Eye (tissue), 1 donor: Measurements from ENCODE around the gene NATD1.
"Not testable (repeated sequence)": the region's sequence is repeated elsewhere in the genome, so short reads cannot be mapped to it uniquely, and the experiment has no call there.

Experiments used
- DNase-seq: peaks from one replicate; pipeline ENCODE4 v3.0.0-alpha.2; 2015

Gene NATD1

DNA sequence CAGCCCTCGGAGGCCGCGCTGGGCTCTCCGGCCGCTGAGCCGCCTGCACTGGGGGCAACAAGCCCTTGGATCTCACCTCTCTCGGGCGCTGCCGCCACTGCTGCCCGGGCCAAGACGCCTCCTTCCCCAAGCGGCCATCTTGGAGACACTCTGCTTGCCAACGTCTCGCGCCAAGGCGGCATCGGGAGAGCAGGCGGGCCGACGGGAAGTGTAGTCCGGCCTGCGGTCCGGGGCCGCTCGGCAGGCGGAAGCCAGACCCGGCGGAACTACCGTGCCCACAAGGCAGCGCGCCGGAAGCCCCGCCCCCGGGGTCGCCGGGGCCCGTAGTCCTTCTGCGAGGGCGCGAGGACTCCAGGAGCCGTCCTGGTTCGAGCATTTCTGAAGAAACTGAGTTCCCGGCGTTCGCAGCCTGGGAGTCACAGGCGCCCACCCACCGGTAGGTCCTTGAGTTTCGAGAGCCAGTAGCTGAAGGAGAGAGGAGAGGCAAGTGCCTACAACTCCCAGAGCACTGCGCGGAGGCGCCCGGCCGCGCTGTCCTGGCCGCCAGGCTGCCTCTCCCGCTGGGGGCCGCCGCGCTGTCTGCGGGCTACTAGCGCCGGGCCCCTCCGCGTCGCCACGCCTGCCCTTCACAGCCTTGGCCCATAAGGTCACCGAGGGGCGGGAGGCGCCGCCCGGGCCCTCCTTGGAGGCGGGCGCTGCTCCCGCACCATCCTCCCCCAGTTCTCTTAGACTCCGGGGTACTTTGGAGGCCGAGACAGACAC, 39.0 kb downstream of the NATD1 start, which contains the start of gene TMEM11:
TSS of gene TMEM11 (minus strand) at position 147 of the 762 bp plus-strand sequence. CDS start at position 138, 9 bp downstream.
- peak; percentile 97 for DNase-seq

DNA sequence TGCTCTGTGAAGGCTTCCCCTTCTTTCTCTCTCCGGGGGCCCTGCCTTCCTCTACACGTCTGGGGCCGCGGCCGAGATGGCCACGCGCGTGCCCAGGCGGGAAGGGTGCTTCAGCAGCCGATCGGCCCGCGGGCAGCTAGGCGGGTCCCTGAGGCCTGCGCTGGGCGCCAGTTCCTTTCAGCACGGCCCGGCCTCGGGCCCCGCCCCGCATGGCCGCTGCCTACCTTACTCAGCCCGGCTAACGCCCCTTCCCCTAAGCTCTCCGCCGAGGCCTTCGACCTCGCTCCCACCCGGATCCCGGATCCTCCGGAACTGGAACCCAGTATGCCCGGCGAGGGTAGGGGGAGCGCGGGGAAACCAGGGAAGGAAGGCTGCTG, 39.6 kb downstream of the NATD1 start:
- DNase-seq: no peak

DNA sequence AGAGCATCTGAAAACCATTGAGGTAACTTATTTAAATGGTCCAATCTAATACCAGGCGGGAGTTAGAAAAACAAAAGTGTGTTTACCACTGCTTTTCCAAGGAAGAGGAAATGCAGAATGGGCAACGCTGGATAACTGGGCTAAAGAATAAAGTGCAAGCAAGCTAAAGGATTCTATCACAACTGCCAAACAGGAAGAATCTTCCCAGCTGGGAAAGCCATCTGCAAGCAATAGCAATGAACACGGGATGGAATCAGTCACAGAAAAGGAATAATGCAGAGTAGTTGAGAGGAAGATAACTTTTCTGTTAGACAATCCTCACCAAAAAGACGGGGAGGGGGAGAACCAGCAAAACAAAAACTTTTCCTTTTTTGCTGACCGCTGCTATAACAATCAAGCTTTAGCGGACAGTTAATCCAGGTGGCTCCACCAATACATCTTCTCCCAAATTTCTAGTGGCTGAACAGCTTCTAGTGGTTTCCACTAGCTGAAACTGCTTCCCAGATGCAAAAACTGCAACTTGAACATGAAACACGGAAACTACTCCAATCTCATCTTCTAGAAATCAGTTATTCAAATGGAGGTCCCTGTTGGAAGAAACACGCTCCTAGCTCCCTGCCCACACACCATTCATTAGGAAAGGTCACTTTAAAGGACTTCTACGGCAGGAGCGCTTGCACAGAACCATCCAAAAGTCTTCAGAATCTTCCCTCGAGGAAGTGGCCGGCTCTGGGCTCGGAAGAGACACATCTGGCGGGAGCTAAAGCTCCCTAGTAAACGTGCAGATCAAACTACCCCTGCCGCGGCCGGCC, 40.2 kb downstream of the NATD1 start:
- DNase-seq: no peak

DNA sequence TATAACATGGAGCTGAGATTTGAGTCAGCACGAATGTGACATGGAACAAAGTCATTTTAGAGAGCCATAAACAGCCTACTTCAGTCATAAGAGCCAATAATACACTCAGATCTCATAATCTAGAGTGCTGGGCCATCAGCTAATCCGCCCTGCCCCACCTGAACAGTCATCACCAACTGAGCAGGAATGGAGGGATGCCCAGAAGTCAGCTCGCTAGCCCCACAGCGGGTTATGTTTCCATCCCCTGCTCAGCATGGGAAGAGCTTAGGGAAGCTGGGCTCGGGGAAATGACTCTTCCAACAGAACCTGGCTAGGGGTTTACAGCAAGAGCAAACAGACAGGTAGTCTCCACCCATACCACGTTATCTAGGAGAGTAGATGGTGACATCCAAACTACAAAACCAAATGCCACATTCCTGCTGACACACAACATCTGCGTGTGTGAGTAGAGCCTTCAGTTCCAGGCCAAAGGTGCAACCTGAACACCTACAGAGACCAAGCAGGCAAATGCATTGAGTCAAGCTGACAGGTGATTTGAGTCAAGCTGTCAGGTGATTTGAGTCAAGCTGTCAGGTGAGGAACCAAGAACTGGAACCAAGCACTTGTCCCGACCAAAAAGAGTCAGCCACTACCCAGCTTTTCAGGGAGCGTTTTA, 41.3 kb downstream of the NATD1 start:
- DNase-seq: no peak

DNA sequence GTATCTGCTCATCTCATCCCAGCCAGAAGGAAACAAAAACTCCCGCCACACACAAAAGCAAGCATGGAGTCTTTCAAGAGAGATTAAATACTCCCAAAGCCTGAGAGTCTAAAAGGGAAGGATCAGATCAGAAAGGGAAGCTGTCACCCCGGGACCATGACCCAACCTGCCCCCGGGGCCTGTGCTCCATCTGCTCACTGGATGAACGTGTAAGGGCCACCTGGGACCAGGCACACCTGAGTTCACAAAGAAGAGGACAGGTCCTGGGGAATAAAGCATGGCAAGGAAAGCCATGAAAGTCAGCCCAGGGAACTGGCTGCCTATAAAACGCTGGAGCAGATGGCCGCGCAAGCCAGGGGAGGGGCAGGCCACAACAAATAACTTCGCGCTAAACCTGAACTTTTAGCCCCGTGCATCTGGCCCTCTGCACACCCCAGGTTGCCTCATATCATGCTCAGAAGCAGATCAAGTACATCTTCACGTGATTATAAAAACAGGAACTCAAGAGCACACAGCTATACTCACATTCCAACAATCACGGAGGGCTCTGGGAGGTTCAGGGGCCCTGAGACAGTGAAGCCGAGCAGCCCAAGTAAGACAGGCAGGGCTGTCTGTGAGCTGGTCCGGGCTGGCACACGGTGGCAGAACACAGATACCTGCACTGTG, 42.7 kb downstream of the NATD1 start:
- no peak for DNase-seq

DNA sequence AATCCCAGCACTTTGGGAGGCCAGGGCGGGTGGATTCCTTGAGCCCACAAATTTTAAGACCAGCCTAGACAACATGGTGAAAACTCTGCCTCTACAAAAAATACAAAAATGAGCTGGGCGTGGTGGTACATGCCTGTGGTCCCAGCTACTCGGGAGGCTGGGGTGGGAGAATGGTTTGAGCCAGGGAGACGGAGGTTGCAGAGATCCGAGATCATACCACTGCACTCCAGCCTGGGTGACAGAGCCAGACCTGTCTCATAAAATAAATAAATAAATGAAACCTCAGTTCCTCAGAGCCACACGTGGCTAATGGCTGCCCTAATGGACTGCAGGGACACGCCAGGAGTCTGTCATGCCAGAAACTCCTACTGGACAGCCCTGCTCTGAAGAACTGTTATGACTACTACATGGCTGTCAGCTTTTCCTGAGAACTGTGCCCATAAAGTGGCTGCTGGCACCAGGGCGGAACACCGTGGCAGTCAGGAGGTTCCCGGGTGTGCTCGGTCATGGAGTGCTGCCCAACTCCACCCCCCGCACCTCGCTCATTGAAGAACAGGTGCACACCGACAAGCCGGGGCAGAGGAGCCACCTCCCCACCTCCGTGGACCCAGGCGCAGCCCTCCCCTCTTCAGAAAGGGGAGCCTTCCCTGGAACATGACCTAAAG, 43.6 kb downstream of the NATD1 start:
- DNase-seq: no peak

DNA sequence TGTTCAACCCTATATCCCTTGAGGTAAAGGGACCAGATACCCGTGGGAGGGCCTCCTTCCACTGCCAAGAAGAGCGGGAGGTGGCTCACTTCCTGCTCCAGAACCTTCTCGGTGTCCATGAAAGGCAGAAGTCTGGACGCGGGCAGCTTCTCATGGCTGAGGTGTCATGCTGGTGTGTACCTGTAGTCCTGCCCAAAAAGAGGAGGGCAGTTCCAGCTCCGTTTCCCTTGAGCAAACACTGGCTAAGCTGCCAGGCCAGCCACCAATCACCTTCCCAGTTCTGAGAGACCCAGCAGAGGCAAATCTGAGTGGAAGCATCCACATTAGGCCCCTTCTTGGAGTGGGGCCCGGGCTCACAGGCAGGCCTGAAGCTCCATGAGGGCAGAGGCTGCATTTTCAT, 44.9 kb downstream of the NATD1 start:
- DNase-seq: no peak

DNA sequence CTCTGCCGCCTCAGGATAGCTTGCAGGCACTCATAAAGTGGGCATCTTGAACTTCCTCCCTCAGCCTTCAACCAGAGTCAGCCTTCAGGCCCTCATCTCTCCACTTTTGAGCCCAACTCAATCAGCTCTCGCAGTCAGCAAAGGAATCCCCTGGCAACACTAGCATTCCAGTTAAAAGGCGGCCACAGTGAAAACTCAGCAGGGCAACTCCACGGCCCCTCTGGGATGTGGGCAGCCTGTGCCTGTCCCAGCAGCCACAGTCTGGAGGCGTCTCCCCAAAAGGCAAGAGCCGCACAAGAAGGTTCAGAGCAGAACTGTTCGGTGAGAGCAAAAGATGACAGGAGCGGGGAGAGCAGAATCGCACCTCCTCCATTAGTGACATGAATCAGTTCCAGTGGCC, 48.3 kb downstream of the NATD1 start:
- DNase-seq: no peak

DNA sequence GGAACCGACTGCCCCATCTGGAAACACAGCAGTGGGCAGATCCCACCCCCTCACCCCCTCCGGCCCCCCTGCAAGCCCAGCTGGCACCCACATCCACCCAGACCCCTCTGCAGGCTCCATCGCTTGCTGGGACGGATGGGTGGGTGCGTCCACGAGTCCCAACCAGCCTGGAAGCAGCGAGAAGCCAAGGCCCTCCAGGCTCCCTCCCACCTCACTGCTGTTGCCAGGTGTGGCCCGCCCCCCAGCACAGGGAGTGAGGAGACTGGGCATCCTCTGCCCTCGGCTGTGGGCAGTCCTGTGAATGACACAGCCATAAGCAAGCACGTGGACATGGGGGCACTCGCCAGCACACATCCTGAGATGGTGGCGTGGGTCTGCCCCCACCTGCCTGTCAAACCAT, 50.7 kb downstream of the NATD1 start:
- DNase-seq: no peak

DNA sequence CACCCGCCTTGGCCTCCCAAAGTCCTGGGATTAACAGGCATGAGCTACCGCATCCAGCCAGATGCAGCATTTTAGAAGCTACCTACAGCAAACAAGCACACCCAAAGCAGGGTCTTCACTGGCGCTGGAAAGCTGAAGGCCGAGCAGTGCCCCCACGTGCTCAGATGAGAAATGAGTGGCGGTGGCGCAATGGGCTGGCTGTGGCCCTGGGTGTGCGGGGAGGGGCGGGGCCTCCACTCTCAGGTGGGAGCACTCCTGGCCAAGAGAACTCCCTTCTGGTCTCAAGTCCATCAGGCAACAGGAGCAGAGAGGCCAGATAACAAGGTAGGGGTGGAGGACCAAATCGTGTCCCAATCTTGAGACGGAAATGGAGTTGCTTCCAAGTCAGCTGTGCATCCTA, 51.3 kb downstream of the NATD1 start:
- DNase-seq: no peak

DNA sequence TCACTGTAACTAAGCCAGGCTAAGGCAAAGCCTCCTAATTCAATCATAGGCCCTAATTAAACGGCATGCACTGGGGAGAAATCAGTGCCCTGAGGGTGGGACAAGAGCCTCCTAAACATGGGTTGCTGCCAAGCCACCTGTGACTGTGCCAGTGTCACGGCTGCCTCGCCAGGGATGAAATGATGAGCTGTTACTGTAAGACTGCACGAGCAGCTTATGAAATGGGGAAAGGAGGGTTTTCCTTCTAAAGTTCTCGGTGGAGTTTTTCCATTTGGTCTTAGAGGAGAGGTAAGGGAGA, 52.0 kb downstream of the NATD1 start:
- no peak for DNase-seq

DNA sequence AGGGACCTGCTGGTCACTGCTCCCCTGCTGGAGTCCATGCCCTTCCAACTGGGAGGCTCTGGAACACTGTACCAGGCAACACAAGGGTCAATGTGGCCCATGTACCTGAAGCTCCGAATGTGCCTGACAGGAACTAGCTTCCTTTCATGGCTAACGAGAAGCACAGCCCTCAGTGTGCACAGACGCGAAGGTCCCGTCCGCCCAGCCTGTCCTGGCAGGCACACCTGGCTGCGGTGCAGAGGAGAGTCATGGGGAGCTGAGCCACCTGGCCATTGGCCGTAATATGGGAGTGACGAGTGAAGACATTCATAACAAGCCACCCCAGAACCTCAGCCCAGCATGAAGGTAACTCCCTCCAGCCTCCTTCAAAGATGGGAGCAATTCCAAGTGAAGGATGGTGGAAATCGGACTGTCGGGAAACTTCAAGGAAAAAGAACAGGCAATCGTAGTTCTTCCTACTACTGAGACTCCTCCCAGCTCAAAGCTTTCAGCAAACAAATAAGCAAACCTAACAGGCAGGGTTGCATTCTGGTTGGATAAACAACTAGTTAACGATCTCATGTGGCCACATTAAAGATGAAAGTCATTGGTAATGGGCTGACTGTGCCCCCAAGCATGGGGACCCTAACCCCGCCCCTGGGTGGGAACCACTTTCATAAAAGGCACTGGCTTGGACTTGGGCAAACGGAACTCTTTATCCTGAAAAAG, 52.5 kb downstream of the NATD1 start:
- no peak for DNase-seq

DNA sequence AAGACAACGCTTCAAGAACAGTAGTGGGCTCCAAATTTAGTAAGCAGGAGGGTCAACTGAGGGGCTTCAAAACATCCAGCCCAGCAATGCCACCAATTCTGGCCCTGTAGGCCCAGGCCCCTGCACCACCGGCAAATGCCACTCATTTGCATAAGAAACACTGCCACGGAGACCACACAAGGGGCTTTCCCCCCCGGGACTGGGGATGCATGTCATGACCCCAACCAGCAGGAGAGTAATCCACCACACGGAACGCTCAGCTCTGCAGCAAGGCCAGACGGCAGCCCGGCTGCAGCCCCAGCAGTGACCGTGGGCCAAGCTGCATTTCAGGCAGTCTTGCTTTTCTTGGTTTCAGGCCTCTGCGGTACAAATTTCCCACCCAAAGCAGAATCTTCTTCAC, 53.4 kb downstream of the NATD1 start:
- peak; percentile 39 for DNase-seq

DNA sequence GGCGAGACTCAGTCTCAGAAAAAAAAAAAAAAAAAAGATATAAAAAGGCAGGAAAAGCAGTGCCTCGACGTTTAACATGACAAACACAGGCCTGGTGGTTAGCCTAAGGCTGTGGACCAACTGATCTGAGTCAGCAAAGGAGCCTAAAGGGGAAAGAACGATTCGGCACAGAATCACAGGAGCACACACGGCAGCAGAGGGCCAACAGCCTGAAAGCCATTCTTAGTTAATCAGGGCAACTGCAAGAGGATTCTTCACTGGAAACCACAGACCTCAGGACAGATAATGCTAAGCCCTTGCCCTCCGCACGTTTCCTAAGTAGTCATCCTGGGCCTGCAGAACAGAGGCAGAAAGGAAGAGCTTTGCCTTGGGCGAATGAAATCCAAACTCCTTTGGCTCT, 53.9 kb downstream of the NATD1 start:
- peak; percentile 29 for DNase-seq

DNA sequence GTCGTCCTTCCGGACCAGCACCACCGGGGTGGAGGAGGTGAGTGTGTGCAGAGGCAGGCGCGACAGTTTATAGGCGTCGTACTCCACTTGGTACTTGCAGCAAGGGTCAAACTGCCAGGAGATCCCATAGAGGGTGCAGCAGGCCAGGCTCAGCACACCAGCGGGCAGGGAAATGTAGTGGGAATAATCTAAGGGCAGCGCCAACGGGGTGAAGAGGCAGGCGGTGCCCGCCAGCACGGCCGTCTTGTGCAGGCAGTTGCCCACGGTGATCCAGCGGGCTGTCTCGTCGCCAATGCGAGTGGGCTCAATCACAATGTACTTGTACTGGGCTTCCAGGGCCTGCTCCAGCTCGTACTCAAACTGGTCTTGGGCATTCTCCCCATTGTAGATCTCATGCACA, 54.8 kb downstream of the NATD1 start:
- DNase-seq: no peak

DNA sequence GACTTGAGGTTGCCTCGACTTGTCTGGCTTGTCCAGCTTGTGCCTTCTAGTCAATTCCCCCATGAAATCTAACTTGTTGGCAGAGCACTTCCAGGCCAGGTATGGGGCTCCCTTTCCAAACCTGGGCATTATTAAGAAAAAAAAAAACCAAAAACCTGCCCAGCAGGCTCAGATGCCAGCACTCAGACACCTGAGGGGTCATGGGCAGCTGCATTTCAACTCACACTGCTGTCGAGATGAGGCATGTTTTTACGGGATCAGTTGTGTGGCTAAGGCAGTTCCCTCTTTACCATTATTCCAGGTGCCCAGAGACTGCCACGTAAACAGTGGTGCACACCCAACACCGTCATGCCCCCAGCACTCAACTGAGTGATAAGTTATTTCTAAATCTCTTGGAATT, 57.1 kb downstream of the NATD1 start:
- no peak for DNase-seq

DNA sequence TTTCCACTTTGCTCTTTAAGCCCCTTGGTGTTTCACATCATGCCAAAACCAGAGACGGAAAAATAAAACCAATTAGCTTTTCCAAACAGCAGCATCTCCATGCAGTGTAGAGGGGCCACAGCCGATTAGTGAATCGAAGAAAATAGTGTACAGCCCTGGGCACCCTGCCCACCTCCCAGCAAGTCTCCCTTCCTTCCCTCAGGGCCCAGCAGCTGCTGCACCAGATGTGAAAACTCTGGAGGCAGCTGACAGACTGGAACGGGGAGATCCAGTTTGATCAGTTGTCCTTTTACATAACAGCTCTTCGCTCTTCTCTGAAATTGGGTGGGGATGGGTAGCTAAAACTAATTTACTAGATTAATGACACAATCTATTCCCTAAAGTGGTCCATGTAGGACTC, 58.5 kb downstream of the NATD1 start:
- DNase-seq: peak; percentile 55

DNA sequence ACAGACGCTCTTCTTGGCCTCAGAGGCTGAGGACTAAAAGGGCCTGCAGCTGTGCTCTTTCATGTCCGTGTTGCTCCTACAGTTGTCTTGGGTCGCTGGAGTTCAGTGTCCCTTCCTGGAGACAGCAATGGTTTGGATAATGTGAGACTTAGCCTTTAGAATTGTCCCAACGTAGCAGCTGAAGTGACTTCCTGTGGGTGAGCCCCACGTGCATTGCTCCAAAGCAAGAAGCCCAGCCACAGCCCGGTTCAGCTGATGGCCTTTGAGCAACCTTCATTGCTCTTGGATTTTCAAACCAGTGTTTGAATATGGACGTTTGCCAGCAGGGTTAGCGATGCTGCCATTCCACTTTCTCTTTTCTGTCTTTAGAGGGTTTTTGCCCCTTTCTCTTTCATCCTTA, 59.0 kb downstream of the NATD1 start:
- DNase-seq: peak; percentile 10

DNA sequence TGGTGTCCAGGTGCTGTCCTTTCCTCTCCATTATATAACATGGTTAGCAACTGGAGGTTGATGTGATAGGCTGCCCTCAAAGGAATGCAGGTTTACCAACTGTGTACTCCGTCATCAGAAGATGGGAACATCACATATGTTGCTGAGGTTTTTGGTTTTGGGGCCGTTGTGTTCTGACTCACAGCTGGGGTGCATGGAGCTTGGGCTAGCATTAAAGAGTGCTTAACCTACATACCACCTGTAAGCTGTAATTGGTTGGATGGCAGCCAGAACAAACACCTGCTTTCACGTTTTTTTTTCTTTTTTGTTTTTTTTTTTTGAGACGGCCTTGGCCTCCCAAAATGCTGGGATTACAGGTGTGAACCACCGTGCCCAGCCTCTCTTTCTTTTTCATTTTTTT, 60.2 kb downstream of the NATD1 start:
- no peak for DNase-seq

DNA sequence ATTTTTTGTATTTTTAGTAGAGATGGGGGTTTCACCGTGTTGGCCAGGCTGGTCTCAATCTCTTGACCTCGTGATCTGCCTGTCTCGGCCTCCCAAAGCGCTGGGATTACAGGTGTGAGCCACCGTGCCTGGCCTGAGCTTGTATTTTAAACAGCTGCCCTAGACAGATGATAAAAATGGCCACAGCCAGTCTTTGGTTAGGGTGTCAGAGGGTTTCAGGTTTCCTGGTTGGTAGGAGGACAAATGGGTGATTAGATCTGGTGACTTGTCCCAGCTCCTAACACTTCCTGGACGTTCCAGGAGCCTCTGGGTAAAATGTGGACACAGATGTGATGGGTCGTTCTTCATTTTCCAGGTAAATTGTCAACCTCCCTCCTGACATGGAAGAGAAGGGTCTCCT, 60.8 kb downstream of the NATD1 start:
- not testable (repeated sequence) for DNase-seq

DNA sequence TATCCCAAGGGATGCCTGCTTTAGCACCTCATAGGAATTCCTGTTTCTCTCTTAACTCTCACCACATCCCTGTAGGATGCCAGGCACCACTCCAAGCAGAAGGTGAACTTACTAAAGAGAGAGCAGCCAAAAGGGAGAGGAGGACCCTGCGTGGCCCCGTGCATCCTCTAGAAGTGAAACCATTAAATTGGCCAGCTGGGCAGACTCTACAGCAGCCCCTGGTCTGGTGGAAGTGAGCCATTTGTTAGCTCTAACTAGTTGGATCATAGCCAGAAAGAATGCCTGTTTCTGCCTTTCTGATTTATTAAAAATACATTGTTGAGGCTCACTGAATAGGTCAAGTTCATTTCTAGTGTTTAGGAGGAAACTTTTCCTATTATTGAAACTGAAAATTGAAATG, 61.5 kb downstream of the NATD1 start:
- DNase-seq: no peak

DNA sequence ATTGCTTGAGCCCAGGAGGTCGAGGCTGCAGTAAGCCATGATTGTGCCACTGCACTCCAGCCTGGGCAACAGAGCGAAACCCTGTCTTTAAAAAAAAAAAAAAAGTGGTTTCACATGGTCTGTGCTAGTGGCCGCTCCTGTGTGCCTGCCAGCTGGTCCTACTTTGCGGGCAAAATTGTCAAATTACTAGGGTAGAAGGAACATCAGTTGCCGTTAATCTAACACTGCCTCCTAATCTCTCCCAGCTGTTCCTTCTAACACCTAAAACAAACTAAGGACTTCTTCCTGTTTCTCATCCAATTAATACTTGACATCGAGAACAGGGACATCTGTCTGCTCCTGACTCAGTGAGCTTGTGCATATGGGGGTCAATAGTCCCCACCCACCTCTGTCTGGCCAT, 63.1 kb downstream of the NATD1 start:
- peak; percentile 14 for DNase-seq
